Osteoblast (primary cell): Measurements from ENCODE around the gene HES4. TPM values are rescaled to one million over a fixed set of nuclear protein-coding genes. Genes with fewer than 3 reads are reported as not detected.

Experiments
- DNase-seq: peaks from one replicate; pipeline ENCODE4 v3.0.0; 2011; ENCODE audit warnings: low spot score, mixed read lengths; ENCODE audit not compliant: insufficient read length; ENCODE audit errors: missing footprints
- H2AFZ ChIP-seq: 2 replicates; pipeline ENCODE4 v1.6.0; 2011; ENCODE audit warnings: mild to moderate bottlenecking, low read length
- H3K27ac ChIP-seq: 2 replicates; pipeline ENCODE4 v1.5.1; 2011; ENCODE audit warnings: mild to moderate bottlenecking, low read depth, low read length, moderate library complexity
- H3K27me3 ChIP-seq: 2 replicates; pipeline ENCODE4 v1.6.0; 2012; ENCODE audit warnings: mild to moderate bottlenecking, control low read depth, inconsistent platforms, low read length, moderate library complexity; ENCODE audit not compliant: insufficient read depth
- H3K36me3 ChIP-seq: 2 replicates; pipeline ENCODE4 v1.5.1; 2011; ENCODE audit warnings: mild to moderate bottlenecking, low read length, control low read depth, moderate library complexity; ENCODE audit not compliant: insufficient read depth
- H3K4me1 ChIP-seq: 2 replicates; pipeline ENCODE4 v1.5.1; 2011; ENCODE audit warnings: mild to moderate bottlenecking, low read length, control low read depth, moderate library complexity; ENCODE audit not compliant: insufficient read depth
- H3K4me2 ChIP-seq: 2 replicates; pipeline ENCODE4 v1.6.0; 2011; ENCODE audit warnings: mild to moderate bottlenecking, low read length; ENCODE audit not compliant: insufficient read depth
- H3K4me3 ChIP-seq: fragments of 200-600 bp; sonication (generic); 3 replicates; pipeline ENCODE4 v1.5.1; 2012; ENCODE audit warnings: mild to moderate bottlenecking, low read length, inconsistent platforms; ENCODE audit not compliant: insufficient read depth
- H3K79me2 ChIP-seq: 2 replicates; pipeline ENCODE4 v1.6.0; 2012; ENCODE audit warnings: mild to moderate bottlenecking, low read length, control low read depth, inconsistent platforms; ENCODE audit not compliant: insufficient read depth
- H3K9me3 ChIP-seq: 2 replicates; pipeline ENCODE4 v1.5.1; 2011; ENCODE audit warnings: low read depth, low read length, control low read depth
- H4K20me1 ChIP-seq: 2 replicates; pipeline ENCODE4 v1.6.0; 2012; ENCODE audit warnings: mild to moderate bottlenecking, low read length, control low read depth; ENCODE audit not compliant: insufficient read depth
- CTCF ChIP-seq: IDR thresholded peaks from 2 replicates; pipeline ENCODE4 v1.5.1; 2011; ENCODE audit warnings: mild to moderate bottlenecking, low read depth, low read length, moderate library complexity; ENCODE audit errors: extremely low read depth
- total RNA-seq: library from RNA; depleted of rRNA; stranded (reverse); fragments of >200 nt; gene quantifications from 2 replicates; pipeline ENCODE4 v1.2.3, GENCODE V29; 2012

Gene HES4
- total RNA-seq: 0.29 and 0.72 TPM in 2 replicates

DNA sequence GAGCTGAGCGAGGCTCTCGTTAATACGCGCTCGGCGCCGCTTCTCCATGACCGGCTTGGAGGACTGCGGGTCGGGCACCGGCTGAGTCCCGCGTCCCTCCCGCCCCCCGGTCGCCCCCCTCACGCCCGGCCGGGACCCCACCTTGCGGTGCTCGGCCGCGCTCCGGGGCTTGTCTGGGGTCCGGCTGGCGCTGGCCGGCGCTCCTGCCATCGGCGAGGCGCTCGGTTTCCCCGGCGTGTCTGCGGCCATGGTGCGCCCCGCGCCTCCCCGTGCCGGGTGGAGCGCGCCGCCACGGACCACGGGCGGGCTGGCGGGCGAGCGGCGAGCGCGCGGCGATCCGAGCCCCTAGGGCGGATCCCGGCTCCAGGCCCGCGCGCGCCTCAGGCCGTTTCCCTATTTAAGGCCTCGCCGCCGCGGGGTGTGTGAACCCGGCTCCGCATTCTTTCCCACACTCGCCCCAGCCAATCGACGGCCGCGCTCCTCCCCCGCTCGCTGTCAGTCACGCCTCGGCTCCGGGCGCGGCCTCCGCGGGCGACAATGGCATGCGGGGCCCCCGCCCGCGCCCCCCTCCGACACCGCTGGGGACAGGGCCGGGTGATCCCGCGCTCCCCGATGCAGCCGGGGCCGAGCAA, at the start of gene HES4:
Gene HES4, minus strand, starts transcription at position 373 of the 632 bp plus-strand sequence. Its CDS starts 124 bp downstream, at position 249.
- Histone ChIP-seq H3K27ac (peak within 1 kb of the TSS; percentile 41), H4K20me1 (no peaks in the 10 kb centered on the region), H3K27me3 (peaks cover 50% of the 10 kb centered on the region), H2AFZ (peak within 1 kb of the TSS; percentile 22), H3K4me3 (peak within 1 kb of the TSS; percentile 60), H3K79me2 (no peaks in the 10 kb centered on the region), H3K36me3 (no peaks in the 10 kb centered on the region), H3K4me1 (peaks cover 4% of the 10 kb centered on the region), H3K4me2 (peak within 1 kb of the TSS; percentile 59), H3K9me3 (no peaks in the 10 kb centered on the region)
- DNase-seq: peak; percentile 99
- no peak for TF ChIP-seq CTCF

GRCh38 chr1:1048765-1049164, 48.9 kb upstream of the HES4 start:
- H3K27ac ChIP-seq: no peak overlapping the region
- H3K27me3 ChIP-seq: no peaks in the 10 kb centered on the region
- no peak for TF ChIP-seq CTCF
- no peak overlapping the region for H3K4me3 ChIP-seq
- H4K20me1 ChIP-seq: no peaks in the 10 kb centered on the region
- H3K4me1 ChIP-seq: no peaks in the 10 kb centered on the region
- H3K79me2 ChIP-seq: no peaks in the 10 kb centered on the region
- H3K9me3 ChIP-seq: no peaks in the 10 kb centered on the region
- H3K4me2 ChIP-seq: no peak overlapping the region
- no peak for DNase-seq
- H2AFZ ChIP-seq: no peak overlapping the region
- H3K36me3 ChIP-seq: no peaks in the 10 kb centered on the region

GRCh38 chr1:1047963-1048362, 48.1 kb upstream of the HES4 start:
- TF ChIP-seq CTCF: no peak
- Histone ChIP-seq H3K4me2 (no peak overlapping the region), H4K20me1 (no peaks in the 10 kb centered on the region), H3K27me3 (no peaks in the 10 kb centered on the region), H3K27ac (no peak overlapping the region), H3K9me3 (no peaks in the 10 kb centered on the region), H3K4me3 (no peak overlapping the region), H2AFZ (no peak overlapping the region), H3K79me2 (no peaks in the 10 kb centered on the region), H3K36me3 (no peaks in the 10 kb centered on the region), H3K4me1 (no peaks in the 10 kb centered on the region)
- DNase-seq: no peak

DNA sequence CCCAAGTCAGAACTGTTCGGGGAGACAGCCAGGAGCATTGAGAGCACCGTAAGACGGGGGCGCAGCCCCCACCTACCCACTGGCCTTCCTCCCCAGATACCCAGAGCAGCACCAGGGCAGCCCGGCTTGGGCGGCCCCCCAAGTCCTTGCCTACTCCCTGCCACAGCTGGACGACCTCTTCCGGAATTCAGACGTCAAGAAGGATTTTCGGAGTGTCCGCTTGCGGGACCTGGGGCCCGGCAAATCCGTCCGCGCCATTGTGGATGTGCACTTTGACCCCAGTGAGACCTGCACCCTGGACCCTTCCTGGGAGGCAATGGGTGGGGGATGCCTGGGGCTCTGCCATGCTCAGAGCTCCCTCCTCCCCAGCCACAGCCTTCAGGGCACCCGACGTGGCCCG, 47.5 kb upstream of the HES4 start:
- H2AFZ ChIP-seq: no peak overlapping the region
- H3K9me3 ChIP-seq: no peaks in the 10 kb centered on the region
- H3K79me2 ChIP-seq: no peaks in the 10 kb centered on the region
- H3K4me2 ChIP-seq: no peak overlapping the region
- no peaks in the 10 kb centered on the region for H4K20me1 ChIP-seq
- no peaks in the 10 kb centered on the region for H3K4me1 ChIP-seq
- no peak for TF ChIP-seq CTCF
- no peak overlapping the region for H3K27ac ChIP-seq
- DNase-seq: no peak
- no peaks in the 10 kb centered on the region for H3K36me3 ChIP-seq
- H3K27me3 ChIP-seq: no peaks in the 10 kb centered on the region
- H3K4me3 ChIP-seq: no peak overlapping the region
